ENCODE measurements around the gene PPA2. TPM values are rescaled to one million over a fixed set of nuclear protein-coding genes. Genes with fewer than 3 reads are reported as not detected.

The PPA2 gene
- total and polyA plus RNA-seq, 2 experiments from 2014 or later = 58.4 to 63.7 TPM

- TF ChIP-seq CTCF (conservative IDR thresholded peaks at IDR 0.05; ENCODE audit: low read depth in 2 of 2) (no peak), REST (IDR thresholded peaks at IDR 0.05; ENCODE audit: unreplicated experiment) (no peak)
These were observed 36.4 kb upstream of the PPA2 start (continued) for GRCh38 chr4:105510245-105510644.

GRCh38 chr4:105509714-105510113 is 35.9 kb upstream of the PPA2 start:
- no peaks in the 10 kb centered on the region for H3K9me3 Mint-ChIP-seq
- no peaks in the 10 kb centered on the region for H3K36me3 ChIP-seq (ENCODE audit: insufficient read depth)
- ATAC-seq = no peak
- no peaks in the 10 kb centered on the region for H3K79me2 ChIP-seq (replicated peaks; ENCODE audit: insufficient read depth)
- no peaks in the 10 kb centered on the region for H3K27me3 Mint-ChIP-seq (ENCODE audit: insufficient read depth, low read depth, poor library complexity)
- TF ChIP-seq, protein P1, sequence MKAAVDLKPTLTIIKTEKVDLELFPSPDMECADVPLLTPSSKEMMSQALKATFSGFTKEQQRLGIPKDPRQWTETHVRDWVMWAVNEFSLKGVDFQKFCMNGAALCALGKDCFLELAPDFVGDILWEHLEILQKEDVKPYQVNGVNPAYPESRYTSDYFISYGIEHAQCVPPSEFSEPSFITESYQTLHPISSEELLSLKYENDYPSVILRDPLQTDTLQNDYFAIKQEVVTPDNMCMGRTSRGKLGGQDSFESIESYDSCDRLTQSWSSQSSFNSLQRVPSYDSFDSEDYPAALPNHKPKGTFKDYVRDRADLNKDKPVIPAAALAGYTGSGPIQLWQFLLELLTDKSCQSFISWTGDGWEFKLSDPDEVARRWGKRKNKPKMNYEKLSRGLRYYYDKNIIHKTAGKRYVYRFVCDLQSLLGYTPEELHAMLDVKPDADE (IDR thresholded peaks at IDR 0.05) = no peak
- TF ChIP-seq NANOG (IDR thresholded peaks at IDR 0.05; ENCODE audit: borderline replicate concordance) = no peak
- DNase-seq (ENCODE audit: low spot score) = no peak
- no peaks in the 10 kb centered on the region for H3K4me1 Mint-ChIP-seq
- H3K27me3 ChIP-seq (ENCODE audit: insufficient read depth) = no peaks in the 10 kb centered on the region
- no peak overlapping the region for H3K4me3 Mint-ChIP-seq
- no peak overlapping the region for H3K27ac Mint-ChIP-seq
- no peak overlapping the region for H3K27ac ChIP-seq (ENCODE audit: low read depth)
- H2AFZ ChIP-seq = no peak overlapping the region
- H3K4me1 ChIP-seq (ENCODE audit: insufficient read depth) = no peaks in the 10 kb centered on the region
- H4K20me1 ChIP-seq (replicated peaks; ENCODE audit: insufficient read depth) = no peaks in the 10 kb centered on the region
- no peak overlapping the region for H3K4me2 ChIP-seq
- H3K4me3 ChIP-seq = no peak overlapping the region
- 0 out of 2 replicates have a peak, but pooled peaks cover 8% of the 10 kb centered on the region for H3K9me2 ChIP-seq (ENCODE audit: insufficient read depth)
- no peaks in the 10 kb centered on the region for H3K36me3 Mint-ChIP-seq (ENCODE audit: low read depth)
- H3F3A ChIP-seq (replicated peaks; ENCODE audit: low read depth) = no peaks in the 10 kb centered on the region

DNA sequence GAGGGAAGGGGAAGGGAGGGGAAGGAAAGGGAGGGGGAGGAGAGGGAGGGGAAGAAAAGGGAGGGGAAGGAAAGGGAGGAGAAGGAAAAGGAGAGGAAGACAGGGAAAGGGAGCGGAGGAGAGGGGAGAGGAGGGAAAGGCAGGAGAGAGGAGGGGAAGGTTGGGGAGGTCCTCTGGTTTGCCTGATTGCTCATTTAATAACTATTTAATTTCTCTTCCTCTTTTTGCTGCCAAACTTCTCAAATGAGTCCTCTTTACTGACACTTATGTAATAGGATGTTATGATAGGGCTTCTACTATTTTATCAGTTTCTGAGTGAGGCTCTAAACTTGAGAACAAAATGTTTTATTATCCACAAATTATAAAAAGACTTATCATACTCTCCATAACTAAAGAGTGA is 35.4 kb upstream of the PPA2 start:
- Histone ChIP-seq H3K9me2 (ENCODE audit: insufficient read depth) (0 out of 2 replicates have a peak, but pooled peaks cover 5% of the 10 kb centered on the region), H3K79me2 (replicated peaks; ENCODE audit: insufficient read depth) (no peaks in the 10 kb centered on the region), H3K36me3 (ENCODE audit: insufficient read depth) (no peaks in the 10 kb centered on the region), H3K27ac (ENCODE audit: low read depth) (no peak overlapping the region), H3K4me3 (no peak overlapping the region), H2AFZ (no peak overlapping the region), H3F3A (replicated peaks; ENCODE audit: low read depth) (no peaks in the 10 kb centered on the region), H3K4me1 (ENCODE audit: insufficient read depth) (no peaks in the 10 kb centered on the region), H4K20me1 (replicated peaks; ENCODE audit: insufficient read depth) (no peaks in the 10 kb centered on the region), H3K4me2 (no peak overlapping the region), H3K27me3 (ENCODE audit: insufficient read depth) (no peaks in the 10 kb centered on the region)
- Mint-ChIP-seq H3K9me3 (no peaks in the 10 kb centered on the region), H3K36me3 (ENCODE audit: low read depth) (no peaks in the 10 kb centered on the region), H3K4me1 (no peaks in the 10 kb centered on the region), H3K4me3 (no peak overlapping the region), H3K27ac (no peak overlapping the region), H3K27me3 (ENCODE audit: insufficient read depth, low read depth, poor library complexity) (no peaks in the 10 kb centered on the region)
- DNase-seq (ENCODE audit: low spot score) (no peak), ATAC-seq (no peak)
- no peak for TF ChIP-seq REST (IDR thresholded peaks at IDR 0.05; ENCODE audit: unreplicated experiment)
